GM12874 (cell line): ENCODE results near the gene LAP3.

Experiments used
- CTCF ChIP-seq: IDR thresholded peaks from 2 replicates; pipeline ENCODE4 v1.5.1; 2011; ENCODE audit warnings: low read depth, mild to moderate bottlenecking, control low read depth, low read length, moderate library complexity; ENCODE audit not compliant: insufficient read depth

Gene LAP3

GRCh38 chr4:17583941-17584340 is 6.9 kb downstream of the LAP3 start:
- TF ChIP-seq CTCF = no peak

- TF ChIP-seq CTCF = no peak
These were observed 7.7 kb downstream of the LAP3 start for GRCh38 chr4:17584521-17585213.

GRCh38 chr4:17587094-17587822 is 10.3 kb downstream of the LAP3 start:
- no peak for TF ChIP-seq CTCF

- TF ChIP-seq CTCF = no peak
These were observed 12.4 kb downstream of the LAP3 start for GRCh38 chr4:17589355-17589754.

GRCh38 chr4:17595471-17596005 is 18.5 kb downstream of the LAP3 start:
- TF ChIP-seq CTCF = no peak

- TF ChIP-seq CTCF = no peak
These were observed 20.5 kb downstream of the LAP3 start for GRCh38 chr4:17597517-17597916.

- no peak for TF ChIP-seq CTCF
These were observed 22.8 kb downstream of the LAP3 start for GRCh38 chr4:17599826-17600225.
